IPS-NIHi11 (cell line): ENCODE results near the gene APOH.

Experiments used
- DNase-seq: peaks from one replicate; pipeline ENCODE4 v3.0.0; 2012; ENCODE audit warnings: mixed read lengths, low spot score

Gene APOH

GRCh38 chr17:66192378-66192687 is 36.9 kb downstream of the APOH start:
- DNase-seq = no peak

GRCh38 chr17:66191593-66192377 is 37.4 kb downstream of the APOH start, which contains the start of gene CEP112:
Gene CEP112, minus strand, starts transcription at chr17:66192133.
- peak; percentile 98 for DNase-seq

- no peak for DNase-seq
Measured at GRCh38 chr17:66190738-66191592, 38.2 kb downstream of the APOH start.

- DNase-seq = no peak
Measured at GRCh38 chr17:66187718-66188117, 41.5 kb downstream of the APOH start.

GRCh38 chr17:66185862-66186261 is 43.4 kb downstream of the APOH start:
- no peak for DNase-seq

- no peak for DNase-seq
Measured at GRCh38 chr17:66184392-66184791, 44.8 kb downstream of the APOH start.

- no peak for DNase-seq
Measured at GRCh38 chr17:66183529-66183928, 45.7 kb downstream of the APOH start.

GRCh38 chr17:66178642-66179041 is 50.6 kb downstream of the APOH start:
- no peak for DNase-seq

- DNase-seq = no peak
Measured at GRCh38 chr17:66177048-66177447, 52.2 kb downstream of the APOH start.

- no peak for DNase-seq
Measured at GRCh38 chr17:66175892-66176291, 53.3 kb downstream of the APOH start.

GRCh38 chr17:66172691-66173223 is 56.5 kb downstream of the APOH start:
- no peak for DNase-seq

GRCh38 chr17:66172144-66172543 is 57.1 kb downstream of the APOH start:
- DNase-seq = no peak

GRCh38 chr17:66171692-66172091 is 57.5 kb downstream of the APOH start:
- DNase-seq = no peak

GRCh38 chr17:66171172-66171571 is 58.0 kb downstream of the APOH start:
- no peak for DNase-seq

- DNase-seq = no peak
Measured at GRCh38 chr17:66169839-66170238, 59.4 kb downstream of the APOH start.

GRCh38 chr17:66167189-66167815 is 61.9 kb downstream of the APOH start:
- DNase-seq = no peak

- peak; percentile 56 for DNase-seq
Measured at GRCh38 chr17:66165537-66166123, 63.6 kb downstream of the APOH start.
